SK-N-MC (cell line): ENCODE results near the gene CCDC102A.

ENCODE experiments used
- EZH2 ChIP-seq: fragments of 200-600 bp; sonication (generic); IDR thresholded peaks from one replicate; pipeline ENCODE4 v1.6.1; 2017; ENCODE audit warnings: antibody characterized with exemption
- POLR2AphosphoS5 ChIP-seq: IDR thresholded peaks from 2 replicates; pipeline ENCODE4 v1.6.1; 2012; ENCODE audit warnings: mild to moderate bottlenecking, low read depth, low read length, borderline replicate concordance

GRCh38 chr16:57470711-57471110 is 65.7 kb downstream of the CCDC102A start:
- no peak for TF ChIP-seq POLR2AphosphoS5
- no peak for TF ChIP-seq EZH2
